IMR-90 (cell line): ENCODE results near the gene NKX6-1.

Experiments used
- CEBPB ChIP-seq: IDR thresholded peaks from 2 replicates; pipeline ENCODE4 v1.6.1; 2012; ENCODE audit warnings: low read depth, low read length, improper control_type of control experiment
- CTCF ChIP-seq: conservative IDR thresholded peaks from 2 replicates; pipeline ENCODE4 v1.5.1; 2012; ENCODE audit warnings: mild to moderate bottlenecking, low read depth, low read length, improper control_type of control experiment
- POLR2A ChIP-seq: IDR thresholded peaks from 2 replicates; pipeline ENCODE4 v1.6.1; 2012; ENCODE audit warnings: mild to moderate bottlenecking, low read depth, low read length
- RFX5 ChIP-seq: IDR thresholded peaks from 2 replicates; pipeline ENCODE4 v1.8.0; 2012; ENCODE audit warnings: low read depth, mild to moderate bottlenecking, low read length, moderate library complexity

- TF ChIP-seq CEBPB: no peak
- TF ChIP-seq CTCF: no peak
- TF ChIP-seq POLR2A: no peak
- no peak for TF ChIP-seq RFX5
Observed at GRCh38 chr4:84456157-84456556, 42.9 kb downstream of the NKX6-1 start.
